IgD-negative memory B cell (primary cell): ENCODE measurements around the gene CDH8. TPM values are rescaled to one million over a fixed set of nuclear protein-coding genes. Genes with fewer than 3 reads are reported as not detected.

ENCODE experiments used
- H3K27ac Mint-ChIP-seq, 3 donors: one replicate each; pipeline ENCODE4 v1.8.0; 2020 to 2022; ENCODE audit warnings: mild to moderate bottlenecking in 3 of 3, mixed read lengths in 3 of 3, moderate library complexity in 1 of 3
- H3K27me3 Mint-ChIP-seq: one replicate; pipeline ENCODE4 v1.8.0; 2021; ENCODE audit warnings: mixed read lengths
- H3K36me3 Mint-ChIP-seq: one replicate; pipeline ENCODE4 v1.8.0; 2020; ENCODE audit warnings: mild to moderate bottlenecking, mixed read lengths
- H3K4me1 Mint-ChIP-seq, 3 donors: one replicate each; pipeline ENCODE4 v1.8.0; 2020 to 2022; ENCODE audit warnings: mixed read lengths in 3 of 3, mild to moderate bottlenecking in 1 of 3
- H3K4me3 Mint-ChIP-seq, 4 donors: one replicate each; pipeline ENCODE4 v1.8.0; 2020 to 2022; ENCODE audit warnings: mild to moderate bottlenecking in 4 of 4, mixed read lengths in 4 of 4, moderate library complexity in 3 of 4
- H3K9me3 Mint-ChIP-seq, 3 donors: one replicate each; pipeline ENCODE4 v1.8.0; 2020 to 2021; ENCODE audit warnings: mixed read lengths in 3 of 3, mild to moderate bottlenecking in 1 of 3
- polyA plus RNA-seq: library from polyadenylated mRNA; unstranded; fragments of 300-500 nt; fragmentation: Illumina TruSeq; gene quantifications from one replicate; pipeline ENCODE4 v1.2.3, GENCODE V29; 2021

Gene CDH8
- polyA plus RNA-seq, 1 donor from 2014 or later = not detected

DNA sequence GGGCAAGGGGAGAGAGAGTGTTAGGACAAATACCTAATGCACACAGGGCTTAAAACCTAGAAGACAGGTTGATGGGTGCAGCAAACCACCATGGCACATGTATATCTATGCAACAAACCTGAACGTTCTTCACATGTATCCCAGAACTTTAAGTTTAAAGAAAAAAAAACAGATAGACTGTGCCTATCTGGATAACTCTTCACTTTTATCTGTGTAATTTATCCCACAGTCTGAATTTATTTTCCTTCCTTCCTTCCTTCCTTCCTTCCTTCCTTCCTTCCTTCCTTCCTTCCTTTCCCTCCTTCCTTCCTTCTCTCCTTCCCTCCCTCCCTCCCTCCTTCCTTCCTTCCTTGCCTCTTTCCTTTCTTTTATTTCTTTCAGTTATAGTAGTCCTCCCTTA lies 370.7 kb downstream of the CDH8 start:
- Mint-ChIP-seq H3K9me3 (peaks cover 0 to 20% (median 4%) of the 10 kb centered on the region in 3 donors), H3K27ac (no peak overlapping the region), H3K27me3 (no peaks in the 10 kb centered on the region), H3K4me1 (no peaks in the 10 kb centered on the region), H3K4me3 (no peak overlapping the region), H3K36me3 (peaks cover 3% of the 10 kb centered on the region)

DNA sequence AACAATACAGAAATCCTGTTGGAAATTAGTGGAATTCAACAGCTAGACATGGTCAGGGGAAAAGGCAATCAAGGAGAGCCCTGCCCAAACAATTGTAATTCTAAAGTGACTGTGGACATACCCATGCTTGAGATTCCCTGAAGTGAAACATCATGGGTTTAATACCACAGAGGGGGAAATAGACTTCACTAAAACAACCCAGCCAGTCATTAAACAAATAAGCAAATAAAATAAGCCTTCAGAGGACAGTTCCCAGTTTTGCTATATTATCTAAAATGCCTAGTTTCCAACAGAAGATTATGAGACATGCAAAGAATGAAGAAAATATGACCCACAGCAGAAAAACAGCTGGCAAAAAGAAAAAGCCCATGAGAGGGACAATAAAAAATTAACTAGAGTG lies 376.3 kb downstream of the CDH8 start:
- no peaks in the 10 kb centered on the region for H3K27me3 Mint-ChIP-seq
- H3K27ac Mint-ChIP-seq = no peak overlapping the region
- H3K9me3 Mint-ChIP-seq = peaks cover 0 to 7% (median 5%) of the 10 kb centered on the region in 3 donors
- H3K4me1 Mint-ChIP-seq = no peaks in the 10 kb centered on the region
- H3K4me3 Mint-ChIP-seq = no peak overlapping the region
- peaks cover 3% of the 10 kb centered on the region for H3K36me3 Mint-ChIP-seq

DNA sequence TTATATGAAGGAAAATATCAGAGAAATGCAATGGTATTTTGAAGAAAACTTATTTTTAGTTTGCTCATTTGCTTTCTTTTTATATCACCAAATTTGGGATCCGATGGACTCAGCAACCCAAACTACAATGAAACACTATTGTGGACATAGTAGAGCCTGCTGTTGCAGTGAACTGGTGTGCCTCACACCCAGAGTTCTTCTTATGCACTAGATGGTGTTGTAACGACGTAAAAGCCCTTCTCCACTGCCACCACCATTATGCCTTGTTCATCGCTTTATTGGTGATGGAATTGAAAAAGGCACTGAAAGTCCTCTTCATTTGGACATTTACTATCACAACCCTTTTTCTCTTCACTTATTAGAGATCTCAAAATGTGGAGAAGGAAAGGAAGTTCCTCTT lies 381.3 kb downstream of the CDH8 start:
- H3K36me3 Mint-ChIP-seq = no peaks in the 10 kb centered on the region
- no peaks in the 10 kb centered on the region for H3K27me3 Mint-ChIP-seq
- no peak overlapping the region for H3K4me3 Mint-ChIP-seq
- H3K4me1 Mint-ChIP-seq = no peaks in the 10 kb centered on the region
- no peak overlapping the region for H3K27ac Mint-ChIP-seq
- H3K9me3 Mint-ChIP-seq = peaks cover 0 to 7% (median 5%) of the 10 kb centered on the region in 3 donors

DNA sequence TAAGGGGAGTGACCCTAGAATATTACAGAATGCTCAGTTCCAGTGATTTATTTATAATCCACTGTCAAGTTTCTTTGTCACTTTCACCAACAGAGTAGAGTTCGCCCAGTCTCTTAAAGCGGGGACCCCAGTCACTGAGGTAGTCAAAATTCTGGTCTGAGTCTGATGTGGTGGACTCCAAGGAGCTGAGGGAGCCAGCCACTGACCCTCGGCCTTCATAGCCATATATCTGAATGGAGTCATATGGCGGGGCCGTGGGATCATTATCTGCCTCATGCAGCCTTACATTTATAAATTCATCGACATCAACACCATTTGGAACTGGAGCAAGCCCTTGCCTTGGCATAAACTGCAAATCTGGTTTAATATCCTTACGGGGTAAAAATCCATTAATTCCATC lies 382.7 kb downstream of the CDH8 start:
- H3K9me3 Mint-ChIP-seq = peaks cover 0 to 7% (median 5%) of the 10 kb centered on the region in 3 donors
- no peak overlapping the region for H3K27ac Mint-ChIP-seq
- H3K36me3 Mint-ChIP-seq = no peaks in the 10 kb centered on the region
- H3K4me1 Mint-ChIP-seq = no peaks in the 10 kb centered on the region
- peak overlapping the region in 1 of 4 donors; percentile 52 for H3K4me3 Mint-ChIP-seq
- H3K27me3 Mint-ChIP-seq = no peaks in the 10 kb centered on the region

DNA sequence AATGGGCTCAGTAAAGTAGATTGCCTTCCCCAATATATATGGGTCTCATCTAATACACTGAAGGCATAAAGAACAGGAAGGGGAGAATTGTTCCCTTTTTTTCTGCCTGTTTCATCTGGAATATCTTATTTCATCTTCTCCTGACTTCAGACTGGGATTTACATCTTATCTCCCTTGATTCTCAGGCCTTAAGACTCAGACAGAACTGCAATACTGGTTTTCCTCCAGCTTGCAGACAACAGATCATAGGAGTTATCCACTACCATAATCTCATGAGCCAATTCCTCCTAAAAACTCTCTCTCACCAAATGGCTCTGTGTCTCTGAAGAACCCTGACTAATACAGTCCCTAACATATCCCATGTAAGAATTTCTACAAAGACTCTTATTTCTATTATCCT lies 390.7 kb downstream of the CDH8 start:
- H3K4me1 Mint-ChIP-seq = no peaks in the 10 kb centered on the region
- peaks cover 2% of the 10 kb centered on the region for H3K36me3 Mint-ChIP-seq
- H3K9me3 Mint-ChIP-seq = peaks cover 6 to 11% (median 10%) of the 10 kb centered on the region in 3 donors
- no peak overlapping the region for H3K4me3 Mint-ChIP-seq
- no peak overlapping the region for H3K27ac Mint-ChIP-seq
- H3K27me3 Mint-ChIP-seq = no peaks in the 10 kb centered on the region

- Mint-ChIP-seq H3K9me3 (peaks cover 6 to 11% (median 10%) of the 10 kb centered on the region in 3 donors), H3K27me3 (no peaks in the 10 kb centered on the region), H3K4me3 (no peak overlapping the region), H3K27ac (no peak overlapping the region), H3K4me1 (no peaks in the 10 kb centered on the region), H3K36me3 (peaks cover 2% of the 10 kb centered on the region)
Observed at GRCh38 chr16:61644736-61645135, 391.5 kb downstream of the CDH8 start.

DNA sequence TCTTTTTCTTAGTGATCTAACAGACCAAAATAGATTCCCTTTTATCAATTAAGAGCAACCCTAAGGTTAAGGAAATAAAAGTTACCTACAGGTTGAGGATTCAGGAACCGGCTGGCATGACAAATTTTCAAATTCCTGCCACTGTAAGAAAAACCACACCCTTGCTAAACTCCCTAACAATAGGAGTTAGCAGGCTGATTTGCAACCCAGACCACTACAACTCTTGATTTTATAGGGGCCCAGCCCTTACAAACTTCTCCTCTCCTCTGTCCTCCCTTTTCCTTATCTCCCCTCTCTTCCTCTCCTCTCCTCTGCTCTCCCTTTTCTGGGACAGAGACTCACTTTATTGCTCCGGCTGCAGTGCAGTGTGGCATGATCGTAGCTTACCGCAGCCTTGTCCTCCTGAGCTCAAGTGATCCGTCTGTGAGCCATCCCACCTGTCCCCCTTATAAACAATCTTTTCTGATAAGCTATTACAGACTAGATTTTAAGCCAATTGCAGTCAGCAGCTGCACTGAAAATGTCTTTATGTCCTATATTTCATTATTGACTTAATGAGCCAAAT lies 418.9 kb downstream of the CDH8 start:
- Mint-ChIP-seq H3K4me1 (peaks cover 0 to 3% (median 0%) of the 10 kb centered on the region in 3 donors), H3K27me3 (no peaks in the 10 kb centered on the region), H3K36me3 (no peaks in the 10 kb centered on the region), H3K9me3 (peaks cover 3 to 16% (median 3%) of the 10 kb centered on the region in 3 donors), H3K27ac (no peak overlapping the region), H3K4me3 (no peak overlapping the region)

DNA sequence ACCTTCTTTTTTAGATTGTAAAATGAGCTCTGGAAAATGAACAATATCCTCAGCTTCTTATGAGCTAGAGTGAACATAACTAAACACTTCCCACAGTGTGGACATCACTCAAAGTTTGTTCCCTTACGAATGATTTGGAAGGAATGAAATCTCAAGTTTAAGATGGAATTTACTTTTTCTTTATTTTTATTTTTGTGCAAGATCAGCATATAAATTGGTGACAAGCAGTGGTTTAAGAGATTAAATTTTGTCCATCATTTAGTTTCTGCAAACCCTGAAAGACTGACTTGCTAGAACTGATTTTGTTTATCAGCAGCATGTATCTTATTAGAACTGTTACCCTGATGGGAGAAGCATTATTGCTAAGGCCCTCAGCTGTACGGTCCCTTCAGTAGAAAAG lies 420.1 kb downstream of the CDH8 start:
- Mint-ChIP-seq H3K36me3 (no peaks in the 10 kb centered on the region), H3K9me3 (peaks cover 3 to 18% (median 4%) of the 10 kb centered on the region in 3 donors), H3K27ac (no peak overlapping the region), H3K27me3 (no peaks in the 10 kb centered on the region), H3K4me3 (no peak overlapping the region), H3K4me1 (peaks cover 0 to 3% (median 0%) of the 10 kb centered on the region in 3 donors)

DNA sequence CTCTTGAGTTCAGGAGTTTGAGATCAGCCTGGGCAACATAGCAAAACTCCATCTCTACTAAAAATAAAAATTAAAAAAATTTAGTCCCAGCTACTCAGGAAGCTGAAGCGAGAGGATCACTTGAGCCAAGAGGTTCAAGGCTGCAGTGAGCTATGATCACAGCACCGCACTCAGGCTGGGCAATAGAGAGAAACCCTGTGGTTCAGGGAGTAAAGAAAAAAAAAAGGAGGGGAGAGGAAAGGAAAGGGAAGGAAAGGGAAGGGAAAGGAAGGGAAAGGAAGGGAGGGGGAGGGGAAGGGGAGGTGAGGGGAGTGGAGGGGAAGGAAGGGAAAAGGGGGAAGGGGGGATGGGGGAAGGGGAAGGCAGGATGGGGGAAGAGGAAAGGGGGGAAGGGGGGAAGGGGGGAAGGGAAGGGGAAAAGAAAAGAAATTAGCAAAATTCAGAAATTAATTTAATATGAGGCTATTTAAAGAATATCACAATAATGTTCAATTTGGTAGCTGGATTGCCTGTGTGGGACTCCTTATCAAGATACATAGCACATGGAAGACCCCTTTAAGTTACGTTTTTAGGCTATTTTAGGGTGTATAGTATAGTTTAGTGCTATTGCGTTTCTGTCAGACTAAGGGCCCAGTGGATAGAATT lies 424.3 kb downstream of the CDH8 start:
- Mint-ChIP-seq H3K4me1 (peaks cover 0 to 1% (median 0%) of the 10 kb centered on the region in 3 donors), H3K27me3 (no peaks in the 10 kb centered on the region), H3K9me3 (peaks cover 2 to 15% (median 5%) of the 10 kb centered on the region in 3 donors), H3K36me3 (no peaks in the 10 kb centered on the region), H3K27ac (no peak overlapping the region), H3K4me3 (no peak overlapping the region)

DNA sequence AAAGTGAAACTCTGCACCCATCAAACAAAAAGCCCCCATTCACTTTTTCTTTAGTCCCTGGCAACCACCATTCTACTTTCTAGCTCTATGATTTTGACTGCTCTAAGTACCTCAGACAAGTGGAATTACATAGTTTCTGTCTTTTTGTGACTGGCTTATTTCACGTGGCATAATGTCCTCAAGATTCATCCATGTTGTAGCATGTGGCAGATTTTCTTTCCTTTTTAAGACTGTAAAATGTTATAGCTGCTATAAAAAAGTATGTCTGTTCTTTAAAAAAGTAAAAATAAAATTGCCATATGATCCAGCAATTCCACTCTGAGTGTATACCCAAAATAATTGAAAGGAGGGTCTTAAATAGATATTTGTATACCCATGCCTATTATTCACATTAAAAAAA lies 429.7 kb downstream of the CDH8 start:
- Mint-ChIP-seq H3K36me3 (no peaks in the 10 kb centered on the region), H3K4me3 (no peak overlapping the region), H3K4me1 (no peaks in the 10 kb centered on the region), H3K27ac (no peak overlapping the region), H3K27me3 (no peaks in the 10 kb centered on the region), H3K9me3 (peaks cover 0 to 19% (median 5%) of the 10 kb centered on the region in 3 donors)
